ENCODE measurements around the gene CNOT4.
"Not testable (repeated sequence)": the region's sequence is repeated elsewhere in the genome, so short reads cannot be mapped to it uniquely, and the experiment has no call there.

DNA sequence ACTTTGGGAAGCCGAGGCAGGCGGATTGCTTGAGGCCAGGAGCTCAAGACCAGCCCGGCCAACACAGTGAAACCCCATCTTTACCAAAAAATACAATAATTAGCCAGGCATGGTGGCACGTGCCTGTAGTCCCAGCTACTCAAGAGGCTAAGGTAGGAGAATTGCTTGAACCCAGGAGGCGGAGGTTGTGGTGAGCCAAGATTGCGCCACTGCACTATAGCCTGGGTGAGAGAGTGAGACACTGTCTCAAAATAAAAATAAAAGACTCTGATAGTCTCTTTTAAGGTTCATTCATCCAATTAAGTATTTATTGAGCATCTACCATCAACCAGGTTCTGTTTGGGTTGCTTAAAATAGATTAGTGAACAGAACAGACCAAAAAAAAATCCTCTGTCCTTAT is 12.7 kb downstream of the CNOT4 start:
- TF ChIP-seq, protein P1, sequence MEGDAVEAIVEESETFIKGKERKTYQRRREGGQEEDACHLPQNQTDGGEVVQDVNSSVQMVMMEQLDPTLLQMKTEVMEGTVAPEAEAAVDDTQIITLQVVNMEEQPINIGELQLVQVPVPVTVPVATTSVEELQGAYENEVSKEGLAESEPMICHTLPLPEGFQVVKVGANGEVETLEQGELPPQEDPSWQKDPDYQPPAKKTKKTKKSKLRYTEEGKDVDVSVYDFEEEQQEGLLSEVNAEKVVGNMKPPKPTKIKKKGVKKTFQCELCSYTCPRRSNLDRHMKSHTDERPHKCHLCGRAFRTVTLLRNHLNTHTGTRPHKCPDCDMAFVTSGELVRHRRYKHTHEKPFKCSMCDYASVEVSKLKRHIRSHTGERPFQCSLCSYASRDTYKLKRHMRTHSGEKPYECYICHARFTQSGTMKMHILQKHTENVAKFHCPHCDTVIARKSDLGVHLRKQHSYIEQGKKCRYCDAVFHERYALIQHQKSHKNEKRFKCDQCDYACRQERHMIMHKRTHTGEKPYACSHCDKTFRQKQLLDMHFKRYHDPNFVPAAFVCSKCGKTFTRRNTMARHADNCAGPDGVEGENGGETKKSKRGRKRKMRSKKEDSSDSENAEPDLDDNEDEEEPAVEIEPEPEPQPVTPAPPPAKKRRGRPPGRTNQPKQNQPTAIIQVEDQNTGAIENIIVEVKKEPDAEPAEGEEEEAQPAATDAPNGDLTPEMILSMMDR (IDR thresholded peaks at IDR 0.05): not testable (repeated sequence)
- TF ChIP-seq POLR2A (IDR thresholded peaks at IDR 0.05): not testable (repeated sequence)

Data from tibial nerve (tissue), 3 donors.